Mammary epithelial cell (primary cell): ENCODE measurements around the gene THRAP3.

Source experiments
- EZH2 ChIP-seq: IDR thresholded peaks from 2 replicates; pipeline ENCODE4 v1.6.1; 2012; ENCODE audit warnings: low read length, inconsistent platforms, borderline replicate concordance
- TF ChIP-seq, protein P1 (sequence below), 2 donors: IDR thresholded peaks in 1 of 2; conservative IDR thresholded peaks in 1 of 2; 2 replicates each; pipeline ENCODE4 v1.5.1; 2011 to 2012; ENCODE audit warnings: inconsistent platforms in 2 of 2, low read length in 2 of 2, mild to moderate bottlenecking in 2 of 2, control low read depth in 1 of 2, low read depth in 1 of 2; ENCODE audit not compliant: insufficient read depth in 1 of 2; ENCODE audit errors: extremely low read depth in 1 of 2

DNA sequence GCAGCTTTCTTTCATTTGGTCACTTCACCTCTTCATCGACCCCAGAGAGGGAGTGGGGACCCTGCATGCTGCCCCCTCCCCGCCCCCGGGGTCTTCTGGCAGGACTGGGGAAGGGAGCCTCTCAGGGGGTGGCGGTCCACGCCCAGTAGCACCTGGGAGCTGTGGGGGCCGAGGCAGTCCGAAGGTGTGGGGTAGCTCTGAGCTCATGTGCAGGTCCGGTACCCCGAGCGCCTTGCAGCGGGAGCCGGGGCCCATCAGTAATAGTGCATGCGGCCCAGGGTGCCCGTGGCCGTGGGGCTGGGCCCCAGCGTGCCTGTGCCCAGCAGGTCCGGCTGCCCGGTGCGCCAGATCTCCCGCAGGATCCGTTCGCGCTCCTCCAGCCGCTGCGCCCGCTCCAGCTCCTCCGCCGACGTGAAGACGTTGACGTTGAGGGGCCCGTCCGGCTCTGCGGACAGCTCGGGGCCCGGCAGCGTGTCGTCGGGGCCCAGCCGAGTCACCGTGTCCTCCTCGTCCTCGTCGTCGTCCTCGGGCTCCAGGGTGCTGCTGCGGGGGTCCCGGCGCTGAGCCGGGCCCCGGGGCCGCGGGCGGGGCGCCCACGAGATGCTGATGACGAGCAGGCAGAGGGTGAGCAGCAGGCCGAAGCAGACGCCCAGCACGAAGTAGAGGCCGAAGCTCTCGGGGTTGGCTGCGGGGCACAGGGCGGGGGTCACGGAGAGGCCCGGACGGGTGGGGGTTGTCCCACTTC is 98.0 kb downstream of the THRAP3 start:
- no peak for TF ChIP-seq EZH2
- TF ChIP-seq, protein P1, sequence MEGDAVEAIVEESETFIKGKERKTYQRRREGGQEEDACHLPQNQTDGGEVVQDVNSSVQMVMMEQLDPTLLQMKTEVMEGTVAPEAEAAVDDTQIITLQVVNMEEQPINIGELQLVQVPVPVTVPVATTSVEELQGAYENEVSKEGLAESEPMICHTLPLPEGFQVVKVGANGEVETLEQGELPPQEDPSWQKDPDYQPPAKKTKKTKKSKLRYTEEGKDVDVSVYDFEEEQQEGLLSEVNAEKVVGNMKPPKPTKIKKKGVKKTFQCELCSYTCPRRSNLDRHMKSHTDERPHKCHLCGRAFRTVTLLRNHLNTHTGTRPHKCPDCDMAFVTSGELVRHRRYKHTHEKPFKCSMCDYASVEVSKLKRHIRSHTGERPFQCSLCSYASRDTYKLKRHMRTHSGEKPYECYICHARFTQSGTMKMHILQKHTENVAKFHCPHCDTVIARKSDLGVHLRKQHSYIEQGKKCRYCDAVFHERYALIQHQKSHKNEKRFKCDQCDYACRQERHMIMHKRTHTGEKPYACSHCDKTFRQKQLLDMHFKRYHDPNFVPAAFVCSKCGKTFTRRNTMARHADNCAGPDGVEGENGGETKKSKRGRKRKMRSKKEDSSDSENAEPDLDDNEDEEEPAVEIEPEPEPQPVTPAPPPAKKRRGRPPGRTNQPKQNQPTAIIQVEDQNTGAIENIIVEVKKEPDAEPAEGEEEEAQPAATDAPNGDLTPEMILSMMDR (conservative IDR thresholded peaks at IDR 0.05 in 1 of 2, IDR thresholded peaks at IDR 0.05 in 1 of 2; ENCODE audit: extremely low read depth in 1 of 2, insufficient read depth in 1 of 2, low read depth in 1 of 2, low read length in 2 of 2): no peak
